H1 (cell line): ENCODE measurements around the gene NMNAT3. TPM values are rescaled to one million over a fixed set of nuclear protein-coding genes. Genes with fewer than 3 reads are reported as not detected.

ENCODE experiments used
- CTCF ChIA-PET: fragments of 300-600 bp; sonication (Branson Sonifier 250); formaldehyde crosslinking; loops from one replicate; lab custom pipeline; 2021; ENCODE audit not compliant: partially characterized antibody; lab: Charles Lee
- POLR2A ChIA-PET: fragments of 300-600 bp; sonication (Branson Sonifier 250); formaldehyde crosslinking; loops from one replicate; lab custom pipeline; 2021; ENCODE audit warnings: inconsistent platforms; ENCODE audit not compliant: partially characterized antibody; lab: Charles Lee
- DNase-seq, 2 experiments: peaks; one replicate each; pipeline versions ENCODE4 v3.0.0 to v3.0.0-alpha.2; 2010 to 2022; ENCODE audit warnings: low spot score in 2 of 2, low read depth in 1 of 2, mixed read lengths in 1 of 2
- FAIRE-seq: peaks from 2 replicates; lab custom pipeline; 2011; peaks lifted over from hg19 to GRCh38; lab: Jason Lieb, UNC
- H2AFZ ChIP-seq: 2 replicates; pipeline ENCODE4 v1.8.1; 2012; ENCODE audit warnings: low read length, inconsistent platforms
- H2AK5ac ChIP-seq: 2 replicates; pipeline ENCODE4 v1.6.1; 2013; ENCODE audit warnings: low read depth, low read length
- H2BK120ac ChIP-seq: replicated peaks from 2 replicates; pipeline ENCODE3; 2013; ENCODE audit warnings: low read depth, low read length, inconsistent platforms
- H2BK12ac ChIP-seq: 2 replicates; pipeline ENCODE4 v1.6.1; 2013; ENCODE audit warnings: low read depth, low read length
- H2BK15ac ChIP-seq: 2 replicates; pipeline ENCODE4 v1.6.1; 2013; ENCODE audit warnings: low read length
- H2BK20ac ChIP-seq: 2 replicates; pipeline ENCODE4 v1.6.1; 2013; ENCODE audit warnings: low read length
- H2BK5ac ChIP-seq: 2 replicates; pipeline ENCODE4 v1.6.1; 2013; ENCODE audit warnings: low read depth, low read length
- H3K14ac ChIP-seq: 2 replicates; pipeline ENCODE4 v1.6.1; 2013; ENCODE audit warnings: inconsistent platforms; ENCODE audit not compliant: insufficient read length
- H3K18ac ChIP-seq: 2 replicates; pipeline ENCODE4 v1.6.1; 2013; ENCODE audit warnings: low read length; ENCODE audit errors: extremely low read depth
- H3K23ac ChIP-seq: 2 replicates; pipeline ENCODE4 v1.6.1; 2013; ENCODE audit warnings: inconsistent platforms; ENCODE audit not compliant: insufficient read length
- H3K23me2 ChIP-seq: 2 replicates; pipeline ENCODE4 v1.6.1; 2013; ENCODE audit warnings: low read depth, low read length
- H3K27ac ChIP-seq: 2 replicates; pipeline ENCODE4 v1.6.1; 2011; ENCODE audit warnings: low read depth, low read length, inconsistent platforms
- H3K27me3 ChIP-seq, 4 experiments: replicated peaks in 1 of 4; 1 replicate in 1 of 4; 2 replicates in 3 of 4; pipeline versions ENCODE4 v1.6.1 to v1.8.1; 2011 to 2013; ENCODE audit warnings: low read length in 3 of 4, mild to moderate bottlenecking in 3 of 4, inconsistent platforms in 2 of 4, mixed read lengths in 2 of 4, moderate library complexity in 1 of 4; ENCODE audit not compliant: control insufficient read depth in 3 of 4, insufficient read depth in 3 of 4; ENCODE audit errors: extremely low read depth in 1 of 4
- H3K36me3 ChIP-seq, 4 experiments: 2 replicates each; pipeline versions ENCODE4 v1.6.1 to v1.8.1; 2011 to 2013; ENCODE audit warnings: mild to moderate bottlenecking in 4 of 4, low read length in 3 of 4, moderate library complexity in 2 of 4, control low read depth in 1 of 4, inconsistent platforms in 1 of 4; ENCODE audit not compliant: insufficient read depth in 4 of 4, control insufficient read depth in 2 of 4
- H3K4ac ChIP-seq: replicated peaks from 2 replicates; pipeline ENCODE3; 2013; ENCODE audit warnings: low read length, low read depth, mixed read lengths, inconsistent platforms; ENCODE audit not compliant: insufficient read length
- H3K4me1 ChIP-seq, 4 experiments: replicated peaks in 1 of 4; 1 replicate in 1 of 4; 2 replicates in 3 of 4; pipeline versions ENCODE4 v1.6.1 to v1.8.1; 2011 to 2013; ENCODE audit warnings: low read length in 3 of 4, inconsistent platforms in 2 of 4, mixed read lengths in 1 of 4; ENCODE audit not compliant: insufficient read depth in 4 of 4, control insufficient read depth in 3 of 4
- H3K4me2 ChIP-seq, 2 experiments: 2 replicates each; pipeline versions ENCODE4 v1.6.1 to v1.8.1; 2011 to 2013; ENCODE audit warnings: low read depth in 2 of 2, low read length in 2 of 2, control low read depth in 1 of 2, inconsistent platforms in 1 of 2, mild to moderate bottlenecking in 1 of 2; ENCODE audit not compliant: insufficient read depth in 1 of 2
- H3K4me3 ChIP-seq, 4 experiments: fragments of 200-600, 300-600 bp in 1 of 4; sonication (generic), shearing (Covaris generic), sonication (Bioruptor Twin) in 1 of 4; 2 replicates each; pipeline versions ENCODE4 v1.5.1 to v1.8.1; 2011 to 2016; ENCODE audit warnings: low read length in 4 of 4, low read depth in 3 of 4, control low read depth in 2 of 4, inconsistent platforms in 2 of 4, mild to moderate bottlenecking in 2 of 4, mixed read lengths in 1 of 4, moderate library complexity in 1 of 4; ENCODE audit not compliant: insufficient read depth in 2 of 4; ENCODE audit errors: extremely low read depth in 1 of 4
- H3K56ac ChIP-seq: replicated peaks from 2 replicates; pipeline ENCODE3; 2013; ENCODE audit warnings: low read depth, mild to moderate bottlenecking, mixed read lengths, low read length, inconsistent platforms; ENCODE audit not compliant: insufficient read length
- H3K79me1 ChIP-seq: 2 replicates; pipeline ENCODE4 v1.6.1; 2013; ENCODE audit warnings: low read depth, low read length, control low read depth
- H3K79me2 ChIP-seq, 2 experiments: 2 replicates each; pipeline versions ENCODE4 v1.6.1 to v1.8.1; 2012 to 2013; ENCODE audit warnings: low read length in 2 of 2, mild to moderate bottlenecking in 2 of 2, inconsistent platforms in 1 of 2; ENCODE audit not compliant: insufficient read depth in 2 of 2, control insufficient read depth in 1 of 2
- H3K9ac ChIP-seq, 4 experiments: replicated peaks in 1 of 4; 1 replicate in 1 of 4; 2 replicates in 3 of 4; pipeline versions ENCODE4 v1.6.1 to v1.8.1; 2011 to 2013; ENCODE audit warnings: low read depth in 3 of 4, low read length in 3 of 4, control low read depth in 2 of 4, mild to moderate bottlenecking in 2 of 4, moderate library complexity in 2 of 4, inconsistent platforms in 1 of 4; ENCODE audit errors: extremely low read depth in 1 of 4
- H3K9me3 ChIP-seq, 2 experiments: 2 replicates each; pipeline versions ENCODE4 v1.6.1 to v1.8.1; 2012 to 2013; ENCODE audit warnings: mild to moderate bottlenecking in 2 of 2, moderate library complexity in 2 of 2, control low read depth in 1 of 2, inconsistent platforms in 1 of 2, low read depth in 1 of 2, low read length in 1 of 2, mixed read lengths in 1 of 2; ENCODE audit not compliant: insufficient read depth in 2 of 2
- H4K20me1 ChIP-seq, 2 experiments: replicated peaks in 1 of 2; 2 replicates each; pipeline versions ENCODE3 to v1.8.1; 2011 to 2013; ENCODE audit warnings: inconsistent platforms in 2 of 2, low read length in 2 of 2, mild to moderate bottlenecking in 1 of 2; ENCODE audit not compliant: insufficient read depth in 2 of 2, control insufficient read depth in 1 of 2
- H4K5ac ChIP-seq: 2 replicates; pipeline ENCODE4 v1.6.1; 2013; ENCODE audit warnings: low read length, low read depth, mixed read lengths, inconsistent platforms; ENCODE audit not compliant: insufficient read length
- H4K8ac ChIP-seq: 2 replicates; pipeline ENCODE4 v1.8.0; 2013; ENCODE audit warnings: mild to moderate bottlenecking, moderate library complexity, low read length, inconsistent platforms; ENCODE audit not compliant: insufficient read depth; ENCODE audit errors: extremely low read depth
- H4K91ac ChIP-seq: replicated peaks from 2 replicates; pipeline ENCODE3; 2013; ENCODE audit warnings: low read length, mixed read lengths, inconsistent platforms; ENCODE audit not compliant: insufficient read length
- BCL11A ChIP-seq, 2 experiments: IDR thresholded peaks; one replicate each; pipeline ENCODE4 v1.6.1; 2011; ENCODE audit warnings: low read depth in 2 of 2, low read length in 2 of 2, mild to moderate bottlenecking in 2 of 2
- CHD1 ChIP-seq: IDR thresholded peaks from 2 replicates; pipeline ENCODE4 v1.6.1; 2012; ENCODE audit warnings: low read depth, low read length, improper control_type of control experiment
- EZH2 ChIP-seq: fragments of 200-600 bp; sonication (generic); IDR thresholded peaks from 2 replicates; pipeline ENCODE4 v1.7.1; 2012; ENCODE audit warnings: low read depth, mild to moderate bottlenecking, moderate library complexity, low read length, inconsistent platforms; ENCODE audit not compliant: severe bottlenecking
- JUN ChIP-seq: IDR thresholded peaks from 2 replicates; pipeline ENCODE4 v1.6.1; 2011; ENCODE audit warnings: low read depth, mild to moderate bottlenecking, improper control_type of control experiment, low read length
- NANOG ChIP-seq: IDR thresholded peaks from 2 replicates; pipeline ENCODE4 v1.6.1; 2011; ENCODE audit warnings: low read length, low read depth, mild to moderate bottlenecking, inconsistent platforms; ENCODE audit not compliant: insufficient read depth, poor library complexity, severe bottlenecking
- PHF8 ChIP-seq: fragments of 200-600 bp; sonication (generic); conservative IDR thresholded peaks from 2 replicates; pipeline ENCODE4 v1.7.1; 2012; ENCODE audit warnings: low read depth, mild to moderate bottlenecking, inconsistent platforms, low read length, moderate library complexity
- SP4 ChIP-seq: IDR thresholded peaks from 2 replicates; pipeline ENCODE4 v1.6.1; 2012; ENCODE audit warnings: low read length, inconsistent platforms
- WGBS, 2 experiments: shearing (Covaris generic) in 1 of 2; methylation state at CpG; one replicate each; pipeline versions ENCODE4 v1.1.6 to v1.1.7; 2013 to 2015; ENCODE audit warnings: low lambda C conversion rate in 2 of 2, mixed read lengths in 2 of 2, inconsistent platforms in 1 of 2, low coverage in 1 of 2, missing lambda C conversion rate in 1 of 2; ENCODE audit not compliant: insufficient replicate concordance in 2 of 2, insufficient coverage in 1 of 2, insufficient read length in 1 of 2; ENCODE audit errors: extremely low coverage in 1 of 2, missing lambda C conversion rate in 1 of 2; 5-methylcytosine and 5-hydroxymethylcytosine counted together
- polyA plus RNA-seq, 7 experiments: library from polyadenylated mRNA; depleted of rRNA in 3 of 7; stranded (reverse) in 5 of 7; unstranded in 2 of 7; fragments of >200 nt in 5 of 7; fragments of 200-250 nt in 2 of 7; gene quantifications; 1 replicate in 5 of 7; 2 replicates in 1 of 7; 4 replicates in 1 of 7; pipeline versions ENCODE4 v1.2.1 to v1.2.3, GENCODE V29; 2011 to 2013; ENCODE audit warnings: missing spikeins in 2 of 7, mixed read lengths in 2 of 7
- total RNA-seq: library from RNA; stranded (reverse); fragmentation: NEBNext Ultra II Directional; extraction: Animal tissue kit (Norgen Biotek cat#: 25700); gene quantifications from 2 replicates; pipeline ENCODE4 v1.2.1, GENCODE V29; 2021
- TF ChIP-seq, protein P1 (sequence below), 3 experiments: IDR thresholded peaks; 1 replicate in 2 of 3; 2 replicates in 1 of 3; pipeline versions ENCODE4 v1.5.1 to v1.6.1; 2011; ENCODE audit warnings: low read length in 3 of 3, mild to moderate bottlenecking in 3 of 3, inconsistent platforms in 2 of 3, low read depth in 1 of 3, moderate library complexity in 1 of 3; ENCODE audit not compliant: insufficient read depth in 1 of 3; ENCODE audit errors: control extremely low read depth in 1 of 3
- TF ChIP-seq, protein P2 (sequence below): IDR thresholded peaks from 2 replicates; pipeline ENCODE4 v1.6.1; 2012; ENCODE audit warnings: inconsistent platforms

NMNAT3 gene
- total and polyA plus RNA-seq, 2 of the 8 experiments (the other 6 are each of a cell fraction or from before 2014, with no cell fraction given) = 4.2 to 4.3 TPM

DNA sequence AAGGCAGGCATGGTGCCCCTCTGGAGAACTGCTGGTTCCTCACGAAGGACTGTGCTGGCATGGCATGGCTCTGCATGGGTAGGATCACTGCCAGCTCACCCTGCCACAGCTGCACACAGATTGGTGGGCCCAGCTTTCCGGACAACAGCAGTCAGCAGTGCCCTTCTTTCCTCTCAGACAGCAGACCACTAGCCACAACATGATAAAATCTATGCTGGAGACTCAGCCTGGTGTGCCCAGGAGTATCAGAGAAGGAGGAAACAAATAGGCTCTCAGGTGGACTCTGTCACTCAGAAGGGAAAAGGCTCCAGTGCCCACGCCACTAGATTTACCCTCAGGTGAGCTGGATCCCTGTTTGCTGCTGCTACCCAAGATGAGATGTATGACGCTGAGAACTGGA lies 4.9 kb downstream of the NMNAT3 start:
- H3K27me3 ChIP-seq = peaks cover 9 to 30% (median 20%) of the 10 kb centered on the region in 4 experiments
- H3K4me3 ChIP-seq = no peak overlapping the region
- no peak overlapping the region for H2BK20ac ChIP-seq
- H3K14ac ChIP-seq = no peak overlapping the region
- H2BK120ac ChIP-seq = no peak overlapping the region
- no peak overlapping the region for H2BK5ac ChIP-seq
- H3K27ac ChIP-seq = no peak overlapping the region
- CTCF ChIA-PET = interaction anchor here (1.6 kb wide), 1 partner anchor 44 kb away, joined by 5 read pairs; no protein-coding TSS in a partner anchor
- H3K18ac ChIP-seq = no peak overlapping the region
- no peak for FAIRE-seq
- no peaks in the 10 kb centered on the region for H3K9me3 ChIP-seq
- no peak overlapping the region for H3K4ac ChIP-seq
- TF ChIP-seq BCL11A (IDR thresholded peaks at IDR 0.05; ENCODE audit: low read depth in 2 of 2, low read length in 2 of 2) (no peak), SP4 (no peak), PHF8 (no peak), NANOG (no peak), JUN (no peak), CHD1 (no peak), EZH2 (no peak)
- TF ChIP-seq, protein P1, sequence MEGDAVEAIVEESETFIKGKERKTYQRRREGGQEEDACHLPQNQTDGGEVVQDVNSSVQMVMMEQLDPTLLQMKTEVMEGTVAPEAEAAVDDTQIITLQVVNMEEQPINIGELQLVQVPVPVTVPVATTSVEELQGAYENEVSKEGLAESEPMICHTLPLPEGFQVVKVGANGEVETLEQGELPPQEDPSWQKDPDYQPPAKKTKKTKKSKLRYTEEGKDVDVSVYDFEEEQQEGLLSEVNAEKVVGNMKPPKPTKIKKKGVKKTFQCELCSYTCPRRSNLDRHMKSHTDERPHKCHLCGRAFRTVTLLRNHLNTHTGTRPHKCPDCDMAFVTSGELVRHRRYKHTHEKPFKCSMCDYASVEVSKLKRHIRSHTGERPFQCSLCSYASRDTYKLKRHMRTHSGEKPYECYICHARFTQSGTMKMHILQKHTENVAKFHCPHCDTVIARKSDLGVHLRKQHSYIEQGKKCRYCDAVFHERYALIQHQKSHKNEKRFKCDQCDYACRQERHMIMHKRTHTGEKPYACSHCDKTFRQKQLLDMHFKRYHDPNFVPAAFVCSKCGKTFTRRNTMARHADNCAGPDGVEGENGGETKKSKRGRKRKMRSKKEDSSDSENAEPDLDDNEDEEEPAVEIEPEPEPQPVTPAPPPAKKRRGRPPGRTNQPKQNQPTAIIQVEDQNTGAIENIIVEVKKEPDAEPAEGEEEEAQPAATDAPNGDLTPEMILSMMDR (IDR thresholded peaks at IDR 0.05; ENCODE audit: control extremely low read depth in 1 of 3, insufficient read depth in 1 of 3, low read depth in 1 of 3, low read length in 3 of 3) = no peak
- TF ChIP-seq, protein P2, sequence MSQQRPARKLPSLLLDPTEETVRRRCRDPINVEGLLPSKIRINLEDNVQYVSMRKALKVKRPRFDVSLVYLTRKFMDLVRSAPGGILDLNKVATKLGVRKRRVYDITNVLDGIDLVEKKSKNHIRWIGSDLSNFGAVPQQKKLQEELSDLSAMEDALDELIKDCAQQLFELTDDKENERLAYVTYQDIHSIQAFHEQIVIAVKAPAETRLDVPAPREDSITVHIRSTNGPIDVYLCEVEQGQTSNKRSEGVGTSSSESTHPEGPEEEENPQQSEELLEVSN = no peak
- H2AFZ ChIP-seq = no peak overlapping the region
- no peak overlapping the region for H3K9ac ChIP-seq
- no peak overlapping the region for H3K23ac ChIP-seq
- H3K36me3 ChIP-seq = no peaks in the 10 kb centered on the region
- H3K79me1 ChIP-seq = no peaks in the 10 kb centered on the region
- peaks cover 7% of the 10 kb centered on the region for H3K23me2 ChIP-seq
- H4K20me1 ChIP-seq = no peaks in the 10 kb centered on the region
- DNase-seq = no peak
- no peak overlapping the region for H2BK15ac ChIP-seq
- no peak overlapping the region for H4K91ac ChIP-seq
- POLR2A ChIA-PET = no interaction called here
- no peak overlapping the region for H2AK5ac ChIP-seq
- H4K8ac ChIP-seq = no peak overlapping the region
- WGBS, 2 experiments = 81% methylated on average over 4 of the region's 4 CpGs; no CpG with 5 or more reads in 1 of the 2 experiments
- H2BK12ac ChIP-seq = no peak overlapping the region
- no peak overlapping the region for H3K56ac ChIP-seq
- no peak overlapping the region for H4K5ac ChIP-seq
- H3K4me1 ChIP-seq = peaks cover 0 to 19% (median 13%) of the 10 kb centered on the region in 4 experiments; a peak in 5 of 7 replicates
- no peak overlapping the region for H3K4me2 ChIP-seq
- H3K79me2 ChIP-seq = no peaks in the 10 kb centered on the region
